CMK (cell line): ENCODE measurements around the gene PTX4.
A peak's percentile ranks its signal among the peaks of the same experiment; 100 is the strongest.

Source experiments
- DNase-seq: peaks from one replicate; pipeline ENCODE4 v3.0.0-alpha.2; 2010; ENCODE audit warnings: low read depth

Gene PTX4

GRCh38 chr16:1500465-1501150 lies 11.9 kb upstream of the PTX4 start:
- no peak for DNase-seq

GRCh38 chr16:1499756-1500464 lies 11.2 kb upstream of the PTX4 start:
- DNase-seq: no peak

- DNase-seq: no peak
Observed at GRCh38 chr16:1498899-1499676, 10.3 kb upstream of the PTX4 start.

- no peak for DNase-seq
Observed at GRCh38 chr16:1497014-1497598, 8.4 kb upstream of the PTX4 start.

GRCh38 chr16:1496464-1496863 lies 7.7 kb upstream of the PTX4 start:
- DNase-seq: no peak

- DNase-seq: no peak
Observed at GRCh38 chr16:1495889-1496262, 7.1 kb upstream of the PTX4 start.

- peak; percentile 80 for DNase-seq
Observed at GRCh38 chr16:1495211-1495888, 6.6 kb upstream of the PTX4 start.

- DNase-seq: no peak
Observed at GRCh38 chr16:1494711-1495110, 6.0 kb upstream of the PTX4 start.

GRCh38 chr16:1494129-1494640 lies 5.4 kb upstream of the PTX4 start:
- DNase-seq: no peak

- DNase-seq: no peak
Observed at GRCh38 chr16:1493746-1494094, 5.0 kb upstream of the PTX4 start.

GRCh38 chr16:1492923-1493745 lies 4.4 kb upstream of the PTX4 start, which contains the start of gene TELO2:
TSS of gene TELO2 (plus strand) at chr16:1493360. CDS start at chr16:1494282, 922 bp downstream.
- peak; percentile 39 for DNase-seq

- no peak for DNase-seq
Observed at GRCh38 chr16:1492082-1492922, 3.6 kb upstream of the PTX4 start.

- DNase-seq: no peak
Observed at GRCh38 chr16:1491327-1491726, 2.6 kb upstream of the PTX4 start.

GRCh38 chr16:1489077-1489476 lies 333 bp upstream of the PTX4 start:
- DNase-seq: no peak

- no peak for DNase-seq
Observed at GRCh38 chr16:1488054-1488601, 616 bp downstream of the PTX4 start.

GRCh38 chr16:1487395-1488053 lies 1.2 kb downstream of the PTX4 start:
- DNase-seq: no peak

GRCh38 chr16:1486551-1487390 lies 2.0 kb downstream of the PTX4 start:
- DNase-seq: no peak

GRCh38 chr16:1485847-1486496 lies 2.8 kb downstream of the PTX4 start:
- no peak for DNase-seq
